NCI-H510A (cell line): ENCODE measurements around the gene KYNU.
A peak's percentile ranks its signal among the peaks of the same experiment; 100 is the strongest.
"Not testable (repeated sequence)": the region's sequence is repeated elsewhere in the genome, so short reads cannot be mapped to it uniquely, and the experiment has no call there.

Experiments used
- DNase-seq: peaks from one replicate; lab custom pipeline; 2025; lab: John Stamatoyannopoulos, UW

Gene KYNU

DNA sequence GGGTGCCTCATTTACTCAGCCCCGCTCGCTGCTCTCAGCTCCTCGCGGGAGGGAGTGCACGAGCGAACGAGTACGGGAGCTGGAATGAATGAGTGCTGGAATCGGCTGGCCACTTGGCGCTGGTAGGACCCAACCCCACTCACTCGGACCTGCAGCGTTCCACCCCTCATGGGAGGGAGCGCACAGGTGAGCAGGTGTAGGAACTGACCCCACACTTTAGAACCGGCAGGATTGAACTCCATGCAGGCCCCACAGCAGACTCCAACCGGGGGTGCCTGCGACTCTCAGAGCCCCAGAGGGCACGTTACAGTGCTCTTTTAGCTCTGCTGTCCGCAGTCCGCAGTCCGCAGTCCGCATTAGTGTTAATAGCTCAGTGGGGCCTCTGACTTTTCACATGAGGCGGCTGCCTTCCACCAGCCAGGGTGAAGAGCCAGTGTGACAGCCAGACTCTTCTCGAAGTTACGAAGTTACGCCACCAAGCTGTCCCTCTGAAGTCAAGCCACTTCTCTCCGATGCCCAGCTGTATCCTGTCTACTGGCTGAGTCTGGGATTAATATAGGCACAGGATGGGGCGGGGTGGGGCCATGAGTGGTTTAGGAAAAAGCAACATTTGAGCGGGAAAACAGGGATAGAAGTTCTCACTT lies 149.1 kb downstream of the KYNU start:
- DNase-seq, result no peak

- DNase-seq, result no peak
Observed at GRCh38 chr2:143029141-143029540, 151.7 kb downstream of the KYNU start.

DNA sequence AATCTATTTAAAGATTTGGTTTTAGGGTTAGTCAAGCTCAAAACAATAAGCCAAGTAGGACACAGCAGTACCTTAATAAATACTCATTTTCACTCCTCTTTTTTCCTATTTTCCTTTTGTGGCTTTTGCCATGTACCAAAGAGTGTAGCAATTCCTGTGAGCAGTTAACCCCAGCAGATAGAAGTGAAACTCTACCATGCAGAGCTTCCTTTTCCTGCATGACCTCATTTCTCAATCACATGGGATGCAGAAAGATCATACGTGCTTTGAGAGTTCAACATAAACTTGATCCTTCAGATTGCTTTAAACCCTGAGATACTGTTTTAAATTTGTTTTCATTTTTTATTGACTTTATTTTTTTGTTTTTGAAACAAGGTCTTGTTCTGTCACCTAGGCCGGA lies 152.7 kb downstream of the KYNU start:
- DNase-seq, result no peak

GRCh38 chr2:143034292-143035074 lies 157.0 kb downstream of the KYNU start:
- peak; percentile 2 for DNase-seq

- no peak for DNase-seq
Observed at GRCh38 chr2:143051465-143051864, 174.0 kb downstream of the KYNU start.

DNA sequence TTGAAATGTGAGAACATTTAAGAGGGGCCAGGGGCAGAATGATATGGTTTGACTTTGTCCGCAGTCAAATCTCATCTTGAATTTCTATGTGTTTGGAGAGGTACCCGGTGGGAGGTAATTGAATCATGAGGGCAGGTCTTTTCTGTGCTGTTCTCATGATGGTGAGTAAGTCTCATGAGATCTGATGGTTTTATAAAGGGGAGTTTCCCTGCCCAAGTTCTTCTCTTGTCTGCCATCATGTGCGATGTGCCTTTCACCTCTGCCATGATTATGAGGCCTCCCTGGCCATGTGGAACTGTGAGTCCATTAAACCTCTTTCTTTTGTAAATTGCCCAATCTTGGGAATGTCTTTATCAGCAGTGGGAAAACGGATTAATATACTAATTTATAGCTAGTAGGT lies 176.0 kb downstream of the KYNU start:
- not testable (repeated sequence) for DNase-seq

DNA sequence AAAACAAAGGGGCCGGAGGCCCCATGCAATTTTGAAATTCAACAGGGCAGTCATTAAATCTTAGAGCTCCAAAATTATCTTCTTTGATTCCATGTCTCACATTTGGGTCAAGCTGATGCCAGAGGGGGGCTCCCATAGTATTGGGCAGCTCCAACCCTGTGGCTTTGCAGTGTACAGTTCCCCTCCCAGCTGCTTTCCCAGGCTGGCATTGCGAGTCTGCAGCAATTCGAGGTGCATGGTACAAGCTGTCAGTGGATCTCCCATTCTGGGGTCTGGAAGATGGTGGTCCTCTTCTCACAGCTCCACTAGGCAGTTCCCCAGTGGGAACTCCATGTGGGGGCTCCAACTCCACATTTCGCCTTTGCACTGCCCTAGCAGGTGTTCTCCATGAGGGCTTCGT lies 179.1 kb downstream of the KYNU start:
- no peak for DNase-seq

GRCh38 chr2:143058851-143059250 lies 181.4 kb downstream of the KYNU start:
- DNase-seq, result no peak

DNA sequence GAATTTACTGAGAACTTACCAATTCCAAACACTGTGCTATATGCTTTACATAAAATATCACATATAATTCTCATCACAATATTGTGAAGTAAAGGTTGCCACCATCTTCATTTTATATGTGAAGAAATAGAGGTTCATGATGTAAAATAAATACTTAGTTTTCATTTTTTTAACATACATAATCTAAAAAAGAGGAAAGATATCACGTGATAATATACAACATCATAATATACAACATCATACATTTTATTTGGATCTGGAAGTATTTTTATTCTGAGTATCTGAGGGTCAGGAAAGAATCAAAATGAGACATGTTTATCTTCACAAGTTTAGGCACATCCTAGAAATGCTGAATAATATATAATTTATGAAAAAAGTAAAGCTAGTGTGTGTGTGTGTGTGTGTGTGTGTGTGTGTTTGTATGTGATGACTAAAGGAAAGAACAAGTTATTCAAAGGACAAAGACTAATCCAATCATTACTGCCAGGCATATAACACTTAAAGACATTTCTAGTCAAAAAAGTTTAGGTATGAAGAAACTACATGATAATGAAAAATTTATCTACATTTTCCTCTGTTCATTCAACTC lies 186.2 kb downstream of the KYNU start:
- no peak for DNase-seq

- no peak for DNase-seq
Observed at GRCh38 chr2:143068094-143068493, 190.6 kb downstream of the KYNU start.

- no peak for DNase-seq
Observed at GRCh38 chr2:143068509-143068908, 191.0 kb downstream of the KYNU start.

DNA sequence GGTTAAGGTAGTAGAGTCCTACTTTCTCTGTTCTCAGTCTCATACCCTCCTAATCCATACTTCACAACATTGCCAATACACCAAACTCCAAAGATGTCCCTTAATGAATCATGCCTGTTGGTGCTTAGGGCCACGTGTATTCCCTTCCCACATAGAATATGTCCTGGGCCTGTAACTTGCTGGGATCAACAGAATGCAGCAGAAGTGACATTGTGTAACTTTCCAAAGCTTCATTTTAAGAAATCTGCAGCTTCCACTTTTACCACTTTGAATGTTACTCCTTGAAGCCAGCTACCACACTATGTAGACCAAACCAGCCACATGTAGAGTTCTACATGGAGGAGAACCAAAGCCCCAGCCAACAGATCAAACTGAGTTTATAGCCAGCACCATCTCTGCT lies 193.2 kb downstream of the KYNU start:
- DNase-seq, result no peak

DNA sequence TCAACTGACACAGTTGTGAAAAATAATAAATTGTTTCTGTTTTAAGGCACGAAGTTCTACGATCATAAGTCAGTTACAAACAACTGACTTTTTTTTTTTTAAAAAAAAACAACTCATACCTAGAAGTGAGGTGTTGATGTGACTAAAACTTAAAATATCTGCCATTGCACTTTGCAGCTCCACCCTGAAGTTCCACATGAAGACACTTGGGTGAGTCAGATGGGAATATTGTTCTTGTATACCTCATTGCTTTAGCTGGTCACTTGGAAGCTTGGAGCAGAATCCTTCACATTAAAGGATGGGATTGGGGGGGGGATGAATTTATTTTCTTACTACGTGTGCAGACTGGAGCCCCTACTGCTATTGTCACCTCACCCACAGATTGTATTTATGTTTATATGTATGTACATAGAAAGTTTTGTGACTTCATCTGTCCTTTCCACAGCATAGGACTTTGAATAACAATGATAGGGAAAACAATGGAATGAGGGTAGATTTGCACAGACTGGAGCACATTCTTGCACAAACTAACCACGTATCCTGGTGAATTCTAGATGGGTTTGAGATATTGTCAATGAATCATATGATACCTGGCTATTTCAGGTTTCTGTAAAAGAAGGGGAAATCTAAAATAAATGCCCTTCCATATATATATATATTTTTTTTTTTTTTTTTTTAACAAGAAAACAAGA lies 193.9 kb downstream of the KYNU start:
- DNase-seq, result no peak

- not testable (repeated sequence) for DNase-seq
Observed at GRCh38 chr2:143074913-143075312, 197.4 kb downstream of the KYNU start.

GRCh38 chr2:143075711-143076110 lies 198.2 kb downstream of the KYNU start:
- DNase-seq, result no peak

GRCh38 chr2:143078104-143078503 lies 200.6 kb downstream of the KYNU start:
- no peak for DNase-seq

- DNase-seq, result no peak
Observed at GRCh38 chr2:143081616-143082015, 204.2 kb downstream of the KYNU start.

GRCh38 chr2:143083636-143084035 lies 206.2 kb downstream of the KYNU start:
- DNase-seq, result no peak

DNA sequence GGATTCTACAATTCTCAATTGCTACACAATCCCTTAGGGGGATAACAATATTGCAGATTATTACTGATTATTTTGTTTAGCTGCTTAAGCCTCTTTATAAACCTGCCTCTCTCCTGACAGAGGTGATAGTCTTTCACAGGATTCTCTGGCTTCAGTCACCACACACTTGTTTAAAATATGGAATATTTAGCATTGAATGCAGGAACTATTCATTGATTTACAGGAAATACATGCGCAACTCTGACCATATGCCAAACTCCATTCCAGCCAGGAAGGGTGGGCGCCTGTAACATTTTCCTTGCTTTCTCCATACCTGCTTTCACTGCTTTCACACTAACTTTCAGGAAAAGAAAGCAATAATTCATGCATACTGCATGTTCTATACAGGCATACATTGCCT lies 207.0 kb downstream of the KYNU start:
- DNase-seq, result no peak

DNA sequence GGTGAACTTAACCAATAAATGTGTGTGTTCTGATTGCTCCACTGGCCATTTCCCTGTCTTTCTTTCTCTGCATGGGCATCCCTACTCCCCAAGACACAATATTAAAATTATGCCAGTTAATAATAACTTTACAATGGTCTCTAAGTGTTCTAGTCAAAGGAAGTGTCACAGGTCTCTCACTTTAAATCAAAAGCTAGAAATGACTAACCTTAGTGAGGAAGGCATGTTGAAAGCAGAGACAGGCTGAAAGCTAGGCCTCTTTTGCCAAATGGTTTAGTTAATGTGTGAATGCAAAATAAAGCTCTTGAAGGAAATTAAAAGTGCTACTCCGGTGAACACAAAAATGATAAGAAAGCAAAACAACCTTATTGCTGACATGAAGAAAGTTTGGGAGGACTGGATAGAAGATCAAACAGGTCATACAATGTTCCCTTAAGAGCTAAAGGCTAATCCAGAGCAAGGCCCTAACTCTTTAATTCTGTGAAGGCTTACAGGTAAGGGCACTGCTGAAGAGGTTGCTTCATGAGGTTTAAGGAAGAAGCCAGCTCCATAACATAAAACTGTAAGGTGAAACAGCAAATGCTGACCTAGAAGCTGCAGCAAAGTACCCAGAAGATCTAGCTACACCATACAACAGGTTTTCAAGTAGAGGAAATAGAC lies 207.8 kb downstream of the KYNU start:
- no peak for DNase-seq

DNA sequence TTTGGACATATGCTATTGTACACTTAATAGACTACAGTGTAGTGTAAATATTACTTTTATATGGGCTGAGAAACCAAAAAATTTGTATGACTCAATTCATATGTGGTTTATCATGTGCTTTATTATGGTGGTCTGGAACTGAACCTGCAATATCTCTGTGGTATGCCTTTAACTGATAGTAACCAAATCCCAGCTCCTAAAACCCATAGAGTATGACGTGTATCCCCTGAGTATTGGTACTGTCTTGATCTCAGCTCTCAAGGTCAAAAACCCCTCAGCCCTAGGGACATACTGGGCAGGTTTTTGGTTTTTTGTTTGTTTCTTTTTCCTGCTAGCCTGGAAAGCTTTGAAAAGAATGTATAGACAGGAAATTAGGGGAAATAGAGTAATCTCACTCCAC lies 209.6 kb downstream of the KYNU start:
- no peak for DNase-seq

DNA sequence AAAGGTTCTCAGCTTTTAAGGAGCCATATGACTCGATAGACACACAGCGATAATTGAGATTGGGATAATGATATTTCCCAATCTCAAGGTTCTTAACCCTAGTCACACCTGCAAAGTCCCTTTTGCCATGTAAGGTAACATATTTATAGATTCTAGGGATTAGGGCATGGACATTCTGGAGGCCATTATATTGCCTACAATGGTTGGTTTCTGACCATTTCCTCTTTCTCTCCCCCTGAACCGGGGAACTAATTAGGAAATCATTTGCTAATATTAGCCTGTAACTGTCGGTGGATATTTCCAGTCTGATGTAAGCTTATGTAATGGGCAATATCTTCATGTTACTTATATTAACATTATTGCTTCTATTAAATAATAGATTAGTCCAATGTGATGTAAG lies 210.9 kb downstream of the KYNU start:
- no peak for DNase-seq
